HG03097 (cell line): ENCODE data around the gene ARFIP2.
A peak's percentile ranks its signal among the peaks of the same experiment; 100 is the strongest.

Experiments
- ATAC-seq: cut with Tn5 transposase; IDR thresholded peaks from one replicate; pipeline ENCODE4 v1.9.1; 2021; ENCODE audit not compliant: unreplicated experiment, low FRiP score

The ARFIP2 gene

GRCh38 chr11:6483015-6483414, 1.9 kb upstream of the ARFIP2 start:
- ATAC-seq, result no peak

GRCh38 chr11:6482441-6482840, 1.3 kb upstream of the ARFIP2 start:
- ATAC-seq, result no peak

GRCh38 chr11:6481924-6482275, 769 bp upstream of the ARFIP2 start:
- no peak for ATAC-seq

DNA sequence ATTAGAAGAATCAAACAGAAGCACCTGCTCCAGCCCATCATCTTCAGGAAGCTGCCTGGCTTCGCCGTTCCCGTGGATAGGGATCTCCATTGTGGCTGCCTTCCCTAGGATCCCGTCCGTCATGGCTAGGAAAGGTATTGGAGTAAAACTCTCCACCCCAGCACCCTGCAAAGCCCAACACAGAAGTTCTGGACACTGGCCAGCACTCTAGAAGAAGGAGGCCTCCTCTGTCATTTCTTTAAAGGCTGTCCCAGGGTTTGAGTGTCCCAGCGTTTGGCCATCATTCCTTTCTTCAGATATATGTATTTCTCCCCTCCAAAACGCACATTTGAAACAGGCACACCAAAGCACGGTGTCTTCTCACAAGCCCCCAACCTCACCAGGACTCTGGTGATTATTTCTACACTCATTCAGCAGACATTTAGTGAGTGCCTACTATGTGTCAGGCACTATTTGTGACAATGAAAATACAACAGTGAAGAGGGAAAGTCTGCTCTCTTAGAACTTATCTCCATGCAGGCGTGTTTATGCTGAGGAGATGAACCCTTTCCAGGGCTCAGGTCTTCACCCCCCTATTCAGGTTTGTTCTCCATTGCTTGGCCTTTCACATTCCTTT, 724 bp downstream of the ARFIP2 start:
- ATAC-seq, result no peak

GRCh38 chr11:6476571-6476970, 4.6 kb downstream of the ARFIP2 start:
- ATAC-seq, result no peak

DNA sequence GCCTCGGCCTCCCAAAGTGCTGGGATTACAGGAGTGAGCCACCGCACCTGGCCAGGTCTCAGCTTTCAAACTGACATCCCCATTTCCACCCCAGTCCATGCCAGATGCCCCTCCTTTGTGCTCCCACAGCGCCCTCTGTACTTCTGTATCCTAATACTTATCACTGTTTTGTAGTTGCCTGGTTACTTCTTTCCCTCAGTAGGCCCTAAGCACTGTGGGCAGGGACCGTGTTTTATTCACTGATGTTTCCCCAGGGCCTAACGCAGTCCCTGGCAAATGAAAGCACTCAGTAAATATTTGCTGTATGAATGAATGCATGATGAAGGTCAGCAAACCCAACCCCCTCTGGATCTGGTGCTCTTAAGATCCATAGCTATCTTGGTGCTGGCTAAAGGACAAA, 5.2 kb downstream of the ARFIP2 start:
- no peak for ATAC-seq

- ATAC-seq, result no peak
These were observed 6.2 kb downstream of the ARFIP2 start for GRCh38 chr11:6474806-6475500.

DNA sequence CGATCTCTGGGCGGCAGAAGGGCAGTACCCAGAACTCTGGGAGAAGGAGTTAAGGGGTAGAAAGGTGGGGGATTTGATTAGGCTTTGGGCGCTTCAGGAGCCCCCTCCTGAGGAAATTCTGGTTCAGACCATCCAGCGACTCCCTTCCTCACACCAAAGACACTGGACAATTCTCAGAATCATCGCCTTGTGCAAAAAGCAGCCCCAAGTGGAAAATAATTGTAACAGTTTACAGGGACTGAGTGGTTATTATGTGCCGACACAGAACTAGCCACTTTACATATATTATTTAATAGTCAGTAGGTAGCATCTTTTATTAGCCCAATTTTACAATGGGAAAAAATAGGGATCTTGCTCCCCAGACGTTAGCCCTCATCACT, 6.7 kb downstream of the ARFIP2 start:
- no peak for ATAC-seq

DNA sequence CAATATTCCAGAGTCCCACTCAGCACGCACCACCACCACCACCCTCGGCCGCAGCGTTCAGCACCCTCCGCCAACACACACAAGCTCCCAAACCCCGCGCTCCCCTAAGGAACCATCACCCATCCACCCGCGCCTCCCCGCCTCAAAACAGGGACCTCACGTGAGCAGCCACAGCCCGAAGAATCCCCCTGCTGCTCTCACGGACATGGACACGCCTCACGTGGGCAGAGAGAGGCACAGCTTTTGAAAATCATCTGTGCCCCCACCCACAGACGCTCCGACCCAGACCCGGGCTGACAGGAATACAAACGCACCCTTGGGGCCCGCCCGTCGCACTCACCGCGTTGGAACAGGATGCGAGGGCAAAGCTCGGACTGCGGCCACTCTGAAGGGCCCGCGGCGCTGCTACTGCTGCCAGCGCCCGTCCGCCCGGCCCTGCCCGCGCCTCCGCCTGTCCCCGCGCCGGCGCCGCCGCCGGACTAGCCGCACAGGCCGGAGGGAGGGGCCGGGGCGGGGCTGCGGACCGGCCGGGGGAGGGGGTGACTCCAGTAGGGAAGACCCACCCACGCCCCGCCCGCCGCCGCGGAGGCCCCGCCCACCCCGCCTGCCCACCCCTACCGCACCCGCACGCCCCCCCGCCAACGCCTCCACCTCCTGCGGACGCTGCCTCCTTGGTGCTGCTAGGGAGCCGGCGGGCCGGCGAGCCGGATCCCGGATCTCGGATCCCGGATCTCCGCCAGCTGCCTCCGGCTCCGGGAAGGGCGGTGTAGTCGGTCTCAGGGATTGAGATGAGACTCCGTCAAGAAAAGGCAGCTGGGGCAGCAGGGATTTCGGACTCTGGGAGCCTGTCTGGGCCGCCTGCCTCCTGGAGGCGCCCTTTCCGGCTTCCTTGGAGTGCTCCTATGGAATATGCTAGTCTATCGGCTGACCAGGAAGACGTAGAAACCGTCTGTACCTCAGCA, 7.4 kb downstream of the ARFIP2 start, which contains the start of gene TRIM3:
Gene TRIM3, minus strand, starts transcription at position 491 of the 962 bp plus-strand sequence. CDS start 8,246 bp downstream, outside the sequence.
- peak; percentile 57 for ATAC-seq

- no peak for ATAC-seq
These were observed 8.2 kb downstream of the ARFIP2 start for GRCh38 chr11:6472934-6473333.

GRCh38 chr11:6469599-6469998, 11.5 kb downstream of the ARFIP2 start:
- no peak for ATAC-seq

GRCh38 chr11:6468712-6469495, 12.2 kb downstream of the ARFIP2 start:
- ATAC-seq, result no peak

GRCh38 chr11:6459099-6459450, 22.1 kb downstream of the ARFIP2 start:
- no peak for ATAC-seq

GRCh38 chr11:6458352-6459098, 22.6 kb downstream of the ARFIP2 start:
- no peak for ATAC-seq

DNA sequence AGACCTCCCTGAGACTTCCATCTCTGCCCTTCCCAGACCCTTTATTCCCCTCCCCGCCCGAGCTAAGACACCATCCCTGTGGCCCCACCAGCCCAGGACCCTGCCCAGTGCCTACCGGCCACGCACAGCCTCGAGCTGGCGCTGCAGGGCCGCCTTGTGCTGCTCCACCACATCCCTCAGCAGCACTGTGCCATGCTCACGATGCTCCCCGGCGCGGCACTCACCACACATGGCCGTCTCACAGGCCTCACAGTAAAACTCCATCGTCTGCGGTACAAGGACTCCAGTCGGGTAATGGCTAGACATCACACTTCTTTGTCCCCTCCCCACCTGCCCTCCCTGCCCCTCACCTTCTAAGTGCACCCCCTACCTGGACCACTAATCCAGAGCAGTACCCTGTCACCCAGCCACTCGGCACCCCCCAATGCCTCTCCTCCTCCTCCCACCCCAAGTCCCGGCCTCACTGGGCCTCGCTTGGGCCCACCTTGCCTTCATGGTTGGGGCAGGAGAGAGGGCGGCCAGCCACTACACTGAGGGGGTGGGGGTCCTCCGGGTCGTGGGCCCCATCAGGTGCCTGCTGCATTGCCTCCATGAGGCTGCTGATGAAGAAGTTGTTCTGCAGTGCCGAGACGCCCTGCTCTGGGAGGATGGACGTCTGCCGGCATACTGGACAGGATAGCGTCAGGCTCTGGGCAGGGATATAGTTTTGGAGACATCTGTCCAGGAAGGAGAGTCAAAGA, 23.4 kb downstream of the ARFIP2 start:
- no peak for ATAC-seq

DNA sequence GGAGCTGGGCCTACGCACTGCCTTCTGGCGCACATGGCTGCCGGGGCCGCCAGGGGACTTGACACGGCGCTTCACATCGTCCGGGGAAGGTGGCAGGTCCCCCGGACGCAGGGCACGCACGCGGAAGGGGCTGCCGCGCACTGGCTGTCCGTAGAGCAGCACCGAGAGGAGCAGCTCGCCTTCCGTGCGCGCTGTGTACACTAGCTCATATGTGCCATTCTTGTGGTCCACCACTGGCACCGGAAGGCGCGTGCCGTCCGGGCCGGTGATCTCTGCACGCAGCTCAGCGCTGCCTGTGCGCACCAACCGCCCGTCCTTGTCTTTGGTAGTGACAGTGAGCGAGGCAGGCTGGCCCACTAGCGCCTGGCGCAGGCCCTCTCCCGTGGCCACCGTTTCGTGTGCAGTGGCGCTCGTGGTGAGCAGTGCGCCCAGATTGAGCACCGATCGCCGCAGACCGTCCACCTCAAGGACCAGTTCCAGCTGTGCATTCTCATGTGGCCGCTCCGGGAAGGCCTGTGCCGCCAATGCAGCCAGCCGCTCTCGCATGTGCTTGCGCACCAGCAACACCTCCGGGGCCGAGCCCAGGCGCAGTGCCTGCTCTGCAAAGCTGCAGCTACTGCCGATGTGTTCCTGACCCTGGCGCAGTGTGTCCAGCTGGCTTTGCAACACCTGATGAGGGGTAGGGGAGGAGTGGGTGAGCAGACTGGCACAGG, 24.6 kb downstream of the ARFIP2 start:
- no peak for ATAC-seq

DNA sequence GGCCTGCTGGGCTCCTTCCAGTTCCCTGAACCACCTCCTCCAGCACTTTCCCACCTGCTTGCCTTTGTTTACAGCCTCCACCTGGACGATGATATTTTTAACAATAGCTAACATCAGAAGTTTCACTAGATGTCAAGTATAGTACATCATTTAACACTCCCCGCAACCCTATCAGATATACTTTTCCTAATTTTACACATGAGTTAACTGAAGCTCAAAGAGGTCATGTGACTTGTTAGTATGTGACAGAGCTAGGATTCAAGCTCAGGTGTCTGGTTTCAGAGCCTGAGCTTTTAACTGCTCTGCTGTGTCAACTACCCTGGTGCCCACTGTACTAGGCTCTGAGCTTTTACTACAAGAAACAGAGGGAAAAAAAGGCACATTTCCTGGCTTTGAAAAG, 26.1 kb downstream of the ARFIP2 start:
- ATAC-seq, result no peak

GRCh38 chr11:6453152-6453551, 28.0 kb downstream of the ARFIP2 start:
- no peak for ATAC-seq

DNA sequence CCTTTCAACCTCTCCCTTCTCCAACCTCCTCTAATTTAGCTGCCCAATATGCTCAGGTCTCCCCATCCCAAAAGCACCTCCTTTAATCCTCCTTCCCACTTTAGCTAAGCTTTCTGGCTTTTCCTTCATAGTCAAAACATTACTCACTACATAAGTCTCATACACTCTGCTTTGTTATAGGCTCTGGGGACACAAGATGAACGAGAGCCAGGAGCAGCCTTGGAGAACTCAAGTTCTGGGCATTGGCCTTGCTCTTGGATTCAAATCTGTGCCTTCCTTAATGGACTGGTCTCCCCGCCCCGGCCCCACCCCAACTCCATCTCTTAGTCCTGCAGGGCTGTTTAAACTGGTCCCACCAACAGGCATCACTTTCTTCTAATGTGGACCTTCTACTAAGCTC, 28.9 kb downstream of the ARFIP2 start:
- ATAC-seq, result no peak
